HL-60 (cell line): ENCODE results near the gene EPM2AIP1.

Experiments used
- DNase-seq, 2 experiments: peaks; one replicate each; pipeline ENCODE4 v3.0.0-alpha.2; 2010 to 2020; ENCODE audit warnings: low read depth in 1 of 2, low spot score in 1 of 2
- H3K27ac ChIP-seq: fragments of 250-450 bp; sonication (Bioruptor Pico); replicated peaks from 2 replicates; pipeline ENCODE4 v1.5.1; 2020; ENCODE audit warnings: mild to moderate bottlenecking, moderate library complexity
- H3K27me3 ChIP-seq: fragments of 250-450 bp; sonication (Bioruptor Pico); 2 replicates; pipeline ENCODE4 v1.5.1; 2021; ENCODE audit warnings: mild to moderate bottlenecking, moderate library complexity; ENCODE audit not compliant: insufficient read depth, poor library complexity, severe bottlenecking
- H3K4me3 ChIP-seq: replicated peaks from 2 replicates; pipeline ENCODE4 v1.5.1; 2011; ENCODE audit warnings: mild to moderate bottlenecking, control low read depth, low read length; ENCODE audit not compliant: insufficient read depth
- CTCF ChIP-seq: IDR thresholded peaks from one replicate; pipeline ENCODE4 v1.5.1; 2011; ENCODE audit warnings: low read length, control low read depth, inconsistent platforms; ENCODE audit not compliant: insufficient read depth
- GABPA ChIP-seq: IDR thresholded peaks from 2 replicates; pipeline ENCODE4 v1.6.1; 2012; ENCODE audit warnings: low read depth
- POLR2AphosphoS5 ChIP-seq: IDR thresholded peaks from 2 replicates; pipeline ENCODE4 v1.6.1; 2012; ENCODE audit warnings: low read depth
- REST ChIP-seq: IDR thresholded peaks from 2 replicates; pipeline ENCODE4 v1.6.1; 2012; ENCODE audit warnings: low read depth; ENCODE audit not compliant: insufficient replicate concordance
- SPI1 ChIP-seq: IDR thresholded peaks from 2 replicates; pipeline ENCODE4 v1.6.1; 2012; ENCODE audit warnings: low read depth, mild to moderate bottlenecking, borderline replicate concordance

The EPM2AIP1 gene

GRCh38 chr3:37017683-37018082 lies 24.8 kb upstream of the EPM2AIP1 start:
- Histone ChIP-seq H3K27ac (no peak overlapping the region), H3K27me3 (no peaks in the 10 kb centered on the region), H3K4me3 (no peak overlapping the region)
- TF ChIP-seq SPI1 (no peak), CTCF (no peak), GABPA (no peak), POLR2AphosphoS5 (no peak), REST (no peak)
- no peak for DNase-seq

GRCh38 chr3:37016903-37017302 lies 24.0 kb upstream of the EPM2AIP1 start:
- TF ChIP-seq CTCF (no peak), SPI1 (no peak), GABPA (no peak), REST (no peak), POLR2AphosphoS5 (no peak)
- H3K4me3 ChIP-seq = no peak overlapping the region
- H3K27me3 ChIP-seq = no peaks in the 10 kb centered on the region
- no peak for DNase-seq
- no peak overlapping the region for H3K27ac ChIP-seq

GRCh38 chr3:37015642-37016041 lies 22.7 kb upstream of the EPM2AIP1 start:
- no peak for DNase-seq
- TF ChIP-seq REST = no peak
- no peak for TF ChIP-seq CTCF
- Histone ChIP-seq H3K4me3 (no peak overlapping the region), H3K27ac (no peak overlapping the region), H3K27me3 (no peaks in the 10 kb centered on the region)
